Stomach (tissue), 4 donors: ENCODE data around the gene SNN.

ENCODE experiments used
- CTCF ChIP-seq, 7 experiments: fragments of 450-650 bp in 4 of 7; fragments of 200-600 bp in 3 of 7; sonication (generic) in 3 of 7; IDR thresholded peaks; one replicate each; pipeline ENCODE4 v1.5.1; 2016 to 2019; ENCODE audit warnings: antibody characterized with exemption in 7 of 7, control low read depth in 2 of 7, mild to moderate bottlenecking in 1 of 7
- EP300 ChIP-seq: sonication (generic); formaldehyde crosslinking; IDR thresholded peaks from one replicate; pipeline ENCODE4 v1.6.1; 2017; ENCODE audit warnings: antibody characterized with exemption

DNA sequence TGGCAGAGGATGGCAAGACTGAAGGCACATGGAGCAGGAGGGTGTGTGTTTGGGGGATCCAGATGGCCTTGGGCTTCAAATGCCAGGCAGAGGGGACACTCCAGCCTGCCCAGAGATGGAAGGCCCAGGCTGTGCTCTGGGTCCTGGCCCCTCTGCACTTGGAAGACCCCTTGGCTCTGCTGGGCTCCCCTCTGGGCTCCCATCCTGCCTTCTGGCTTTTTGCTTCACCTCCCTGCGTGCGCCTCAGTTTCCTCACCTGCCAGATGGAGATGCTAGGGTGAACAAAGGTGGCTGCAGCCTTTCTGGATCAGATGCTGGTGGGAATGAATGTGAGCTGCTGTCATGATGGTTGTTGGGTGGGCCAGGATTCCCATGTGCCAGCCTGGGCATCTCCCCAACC, 3.0 kb downstream of the SNN start:
- TF ChIP-seq CTCF (IDR thresholded peaks at IDR 0.05) (no peak), EP300 (no peak)
